Suppressor macrophage treated with lipopolysaccharide for 1 hour (primary cell): Measurements from ENCODE around the gene TEAD3.
"Not testable (repeated sequence)": the region's sequence is repeated elsewhere in the genome, so short reads cannot be mapped to it uniquely, and the experiment has no call there.

Source experiments
- DNase-seq, 3 donors: peaks; one replicate each; pipeline ENCODE4 v3.0.0-alpha.2; 2020 to 2022

Gene TEAD3

GRCh38 chr6:35445691-35446090, 51.2 kb downstream of the TEAD3 start:
- no peak for DNase-seq

DNA sequence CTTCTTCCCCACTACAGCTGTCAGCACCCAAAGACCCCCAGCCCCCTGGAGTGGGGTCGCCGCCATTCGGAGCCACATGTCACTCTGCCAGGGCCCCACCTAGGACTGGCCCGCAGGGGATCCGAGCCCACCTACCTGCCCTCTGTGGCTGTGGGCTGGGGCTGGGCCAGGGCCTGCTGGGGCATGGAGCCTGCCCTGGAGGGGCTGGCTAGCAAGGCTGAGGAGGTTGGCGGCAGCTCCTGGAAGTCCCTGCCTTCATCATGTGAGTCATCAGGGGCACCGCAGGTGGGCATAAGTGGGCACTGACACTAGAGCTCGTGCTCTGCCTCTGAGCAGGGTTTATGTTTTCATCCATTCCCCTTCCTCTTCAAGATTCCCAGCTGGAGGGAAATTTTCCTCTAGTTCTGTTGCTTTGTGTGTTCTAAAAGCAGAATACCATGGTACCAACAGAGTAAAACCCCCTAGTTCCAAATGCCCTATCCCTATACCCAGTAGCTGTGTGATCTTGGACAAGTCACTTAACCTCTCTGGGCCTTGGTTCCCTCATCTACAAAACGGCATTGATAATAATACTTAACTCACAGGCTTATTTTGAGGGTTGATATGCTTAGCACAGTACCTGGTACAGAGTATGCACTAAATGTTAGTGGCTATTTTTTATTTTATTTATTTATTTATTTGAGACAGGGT, 53.4 kb downstream of the TEAD3 start:
- DNase-seq: no peak

DNA sequence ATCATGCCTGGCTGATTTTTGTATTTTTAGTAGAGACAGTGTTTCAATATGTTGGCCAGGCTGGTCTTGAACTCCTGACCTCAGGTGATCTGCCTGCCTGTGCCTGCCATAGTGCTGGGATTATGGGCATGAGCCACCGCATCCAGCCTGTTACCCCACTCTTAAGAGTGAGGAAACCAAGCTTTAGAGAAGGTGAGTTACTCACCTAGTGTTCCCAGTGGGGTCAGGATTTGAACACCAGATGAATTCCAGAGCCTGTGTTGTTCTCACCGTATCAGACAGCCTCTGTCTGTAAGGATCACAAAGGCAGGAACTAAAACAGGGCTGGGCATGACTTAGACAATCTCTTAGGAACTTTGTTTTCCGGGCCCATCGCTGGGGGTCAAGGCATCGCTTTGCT, 54.2 kb downstream of the TEAD3 start:
- no peak for DNase-seq

- DNase-seq: no peak
Observed at GRCh38 chr6:35441642-35442041, 55.2 kb downstream of the TEAD3 start.

- DNase-seq: no peak
Observed at GRCh38 chr6:35441205-35441604, 55.7 kb downstream of the TEAD3 start.

GRCh38 chr6:35439308-35439707, 57.6 kb downstream of the TEAD3 start:
- DNase-seq: no peak

GRCh38 chr6:35438378-35439065, 58.4 kb downstream of the TEAD3 start:
- not testable (repeated sequence) for DNase-seq

DNA sequence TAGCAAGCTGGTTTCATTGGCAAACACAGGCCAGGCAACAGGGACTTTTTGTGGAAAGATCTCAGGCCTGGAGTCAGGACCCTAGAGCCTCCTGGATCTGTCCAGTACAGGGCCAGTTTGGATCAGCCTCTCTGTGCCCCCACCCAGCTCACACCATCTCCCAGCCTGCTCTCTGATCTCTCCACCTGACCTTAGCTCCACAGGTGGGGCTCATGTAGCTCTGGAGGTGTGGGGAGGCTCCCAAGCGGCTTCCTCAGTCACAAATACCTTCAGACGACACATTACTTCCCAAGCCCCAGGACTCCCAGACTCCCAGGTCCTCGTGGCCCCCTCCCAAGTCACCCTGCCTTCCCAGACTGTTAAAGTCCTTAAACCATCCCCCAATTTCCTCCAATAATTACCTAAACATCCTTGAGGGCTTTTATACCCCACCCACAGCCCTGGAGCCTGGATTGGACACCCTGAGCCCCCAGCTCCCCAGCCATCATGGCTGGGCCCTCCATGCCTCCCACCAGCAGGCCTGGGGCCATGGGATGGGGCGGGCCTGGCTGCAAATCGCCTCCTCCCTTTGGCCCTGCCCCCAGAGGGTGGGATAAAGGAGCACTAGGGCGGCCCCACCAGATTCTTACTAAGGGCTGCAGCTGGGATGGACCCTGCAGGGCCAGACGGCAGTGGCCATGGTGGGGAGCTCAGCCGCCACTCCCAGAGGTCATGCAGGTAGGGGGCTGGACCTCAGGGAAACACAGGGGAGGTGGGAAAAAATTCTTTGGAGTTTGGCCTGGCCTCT, 60.6 kb downstream of the TEAD3 start:
- DNase-seq: no peak

- no peak for DNase-seq
Observed at GRCh38 chr6:35435074-35435837, 61.6 kb downstream of the TEAD3 start.

GRCh38 chr6:35432702-35433101, 64.2 kb downstream of the TEAD3 start:
- DNase-seq: not testable (repeated sequence)

DNA sequence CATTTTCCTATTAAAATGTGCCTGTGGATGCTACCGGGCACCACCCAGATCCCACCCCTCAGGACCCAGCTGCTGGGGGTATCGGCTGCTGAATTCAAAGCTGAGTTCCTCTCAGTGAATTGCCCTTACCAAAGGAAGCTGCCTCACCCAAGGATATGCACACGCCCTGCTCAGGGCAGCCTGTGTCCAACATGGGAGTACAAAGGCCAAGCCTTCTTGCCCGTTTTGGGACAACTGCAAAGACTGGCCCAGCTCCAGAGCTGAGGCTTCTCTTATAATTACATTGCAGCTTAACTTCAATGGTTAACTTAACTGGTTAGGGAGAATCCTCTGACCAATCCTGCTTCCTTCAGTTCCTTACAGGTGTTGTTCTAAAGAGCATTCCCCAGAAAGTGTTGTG, 64.6 kb downstream of the TEAD3 start:
- DNase-seq: no peak

GRCh38 chr6:35429463-35429862, 67.4 kb downstream of the TEAD3 start:
- DNase-seq: no peak

GRCh38 chr6:35428421-35429149, 68.3 kb downstream of the TEAD3 start:
- no peak for DNase-seq

GRCh38 chr6:35427851-35428321, 69.0 kb downstream of the TEAD3 start:
- no peak for DNase-seq

GRCh38 chr6:35427435-35427834, 69.4 kb downstream of the TEAD3 start:
- DNase-seq: no peak

GRCh38 chr6:35426074-35426473, 70.8 kb downstream of the TEAD3 start:
- peak; percentile 41 to 57 (median 54) for DNase-seq

GRCh38 chr6:35425284-35425683, 71.6 kb downstream of the TEAD3 start:
- no peak for DNase-seq
